ENCODE measurements around the gene PDAP1.
"Not testable (repeated sequence)": the region's sequence is repeated elsewhere in the genome, so short reads cannot be mapped to it uniquely, and the experiment has no call there.

PDAP1 gene

GRCh38 chr7:99418260-99418659, 9.9 kb upstream of the PDAP1 start:
- no peak for DNase-seq (ENCODE audit: low read depth, low spot score)
- H3K27ac ChIP-seq: no peak overlapping the region
- TF ChIP-seq EZH2 (IDR thresholded peaks at IDR 0.05) (no peak), FOXP2 (optimal IDR thresholded peaks at IDR 0.05; ENCODE audit: control extremely low read depth, extremely low read length, insufficient read depth) (no peak), POLR2AphosphoS5 (IDR thresholded peaks at IDR 0.05; ENCODE audit: borderline replicate concordance, low read depth, low read length) (no peak)
- no peak overlapping the region for H3K4me3 ChIP-seq
- peaks cover 64% of the 10 kb centered on the region for H3K36me3 ChIP-seq (ENCODE audit: insufficient read depth, low read length)
- H3K9me3 ChIP-seq (ENCODE audit: low read depth, low read length): no peaks in the 10 kb centered on the region
- no peak overlapping the region for H3K9ac ChIP-seq (ENCODE audit: insufficient read length)

DNA sequence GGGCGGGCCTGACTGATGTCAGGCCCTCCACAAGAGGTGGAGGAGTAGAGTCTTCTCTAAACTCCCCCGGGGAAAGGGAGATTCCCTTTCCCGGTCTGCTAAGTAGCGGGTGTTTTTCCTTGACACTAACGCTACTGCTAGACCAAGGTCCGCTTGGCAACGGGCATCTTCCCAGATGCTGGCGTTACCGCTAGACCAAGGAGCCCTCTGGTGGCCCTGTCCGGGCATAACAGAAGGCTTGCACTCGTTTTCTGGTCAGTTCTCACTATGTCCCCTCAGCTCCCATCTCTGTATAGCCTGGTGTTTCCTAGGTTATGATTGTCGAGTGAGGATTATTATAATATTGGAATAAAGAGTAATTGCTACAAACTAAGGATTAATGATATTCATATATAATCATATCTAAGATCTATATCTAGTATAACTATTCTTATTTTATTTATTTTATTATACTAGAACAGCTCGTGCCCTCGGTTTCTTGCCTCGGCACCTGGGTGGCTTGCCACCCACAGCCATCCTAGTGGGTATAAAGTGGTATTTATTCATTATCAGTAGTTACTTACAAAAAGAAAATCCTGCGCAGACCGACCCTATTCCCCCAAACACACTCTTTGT, 7.2 kb upstream of the PDAP1 start:
- DNase-seq (ENCODE audit: low read depth, low spot score); H3K4me3 ChIP-seq; H3K9me3 ChIP-seq (ENCODE audit: low read depth, low read length); H3K9ac ChIP-seq (ENCODE audit: insufficient read length); H3K27ac ChIP-seq: not testable (repeated sequence)
- H3K36me3 ChIP-seq (ENCODE audit: insufficient read depth, low read length): peaks cover 84% of the 10 kb centered on the region

DNA sequence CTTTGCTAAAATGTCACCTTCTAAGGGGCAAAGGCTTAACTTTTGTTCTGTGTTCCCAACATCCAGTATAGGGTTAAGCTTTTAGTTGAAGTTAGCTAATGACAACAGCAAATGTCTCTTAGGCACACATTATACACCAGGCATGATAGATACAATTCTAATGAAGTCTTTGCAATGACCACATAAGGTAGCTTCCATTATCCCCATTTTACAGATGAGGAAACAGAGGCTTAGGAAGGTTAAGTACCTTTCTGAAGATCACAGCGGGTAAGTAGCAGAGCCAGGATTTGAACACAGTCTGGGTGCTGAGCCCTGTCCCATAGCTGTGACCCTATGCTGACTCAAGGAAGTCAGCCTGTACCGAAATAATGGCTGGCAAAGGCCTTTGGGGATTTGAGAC, 2.2 kb upstream of the PDAP1 start:
- TF ChIP-seq EZH2 (IDR thresholded peaks at IDR 0.05) (no peak), FOXP2 (optimal IDR thresholded peaks at IDR 0.05; ENCODE audit: control extremely low read depth, extremely low read length, insufficient read depth) (no peak), POLR2AphosphoS5 (IDR thresholded peaks at IDR 0.05; ENCODE audit: borderline replicate concordance, low read depth, low read length) (no peak)
- no peak overlapping the region for H3K9ac ChIP-seq (ENCODE audit: insufficient read length)
- DNase-seq (ENCODE audit: low read depth, low spot score): no peak
- no peak overlapping the region for H3K27ac ChIP-seq
- peak overlapping the region; percentile 96 for H3K4me3 ChIP-seq
- H3K36me3 ChIP-seq (ENCODE audit: insufficient read depth, low read length): peaks cover 47% of the 10 kb centered on the region
- H3K9me3 ChIP-seq (ENCODE audit: low read depth, low read length): no peaks in the 10 kb centered on the region

GRCh38 chr7:99409806-99410205, 1.4 kb upstream of the PDAP1 start:
- H3K27ac ChIP-seq: no peak overlapping the region

DNA sequence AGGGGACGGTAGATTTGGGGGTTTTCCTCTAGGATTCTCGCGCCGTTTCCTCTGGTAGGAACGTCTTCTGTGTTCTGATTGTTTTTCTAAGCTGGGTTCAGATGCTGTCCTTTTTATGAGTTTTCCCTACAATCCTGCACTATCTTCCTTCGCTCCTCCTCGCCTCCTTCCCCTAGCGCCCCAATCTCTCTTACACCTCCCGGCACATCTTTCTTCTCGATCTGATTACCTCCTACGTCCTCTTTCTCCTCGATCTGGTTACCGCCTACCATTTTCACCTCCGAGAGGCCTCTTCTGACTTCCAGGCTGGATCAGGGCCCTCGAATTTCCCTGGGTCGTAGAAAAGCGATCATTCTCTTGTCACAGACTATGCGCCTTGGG, 785 bp upstream of the PDAP1 start:
- Histone ChIP-seq H3K36me3 (ENCODE audit: insufficient read depth, low read length) (peaks cover 44% of the 10 kb centered on the region), H3K4me3 (peak overlapping the region; percentile 96), H3K27ac (peak overlapping the region; percentile 99), H3K9me3 (ENCODE audit: low read depth, low read length) (no peaks in the 10 kb centered on the region), H3K9ac (ENCODE audit: insufficient read length) (peak overlapping the region; percentile 100)
- no peak for DNase-seq (ENCODE audit: low read depth, low spot score)
- TF ChIP-seq POLR2AphosphoS5 (IDR thresholded peaks at IDR 0.05; ENCODE audit: borderline replicate concordance, low read depth, low read length) (no peak), FOXP2 (optimal IDR thresholded peaks at IDR 0.05; ENCODE audit: control extremely low read depth, extremely low read length, insufficient read depth) (no peak), EZH2 (IDR thresholded peaks at IDR 0.05) (no peak)

More at GRCh38 chr7:99409806-99410205, 1.4 kb upstream of the PDAP1 start:
- TF ChIP-seq POLR2AphosphoS5 (IDR thresholded peaks at IDR 0.05; ENCODE audit: borderline replicate concordance, low read depth, low read length) (no peak), FOXP2 (optimal IDR thresholded peaks at IDR 0.05; ENCODE audit: control extremely low read depth, extremely low read length, insufficient read depth) (no peak), EZH2 (IDR thresholded peaks at IDR 0.05) (no peak)
- H3K4me3 ChIP-seq: peak overlapping the region; percentile 96
- H3K36me3 ChIP-seq (ENCODE audit: insufficient read depth, low read length): peaks cover 42% of the 10 kb centered on the region
- peak overlapping the region; percentile 100 for H3K9ac ChIP-seq (ENCODE audit: insufficient read length)
- H3K9me3 ChIP-seq (ENCODE audit: low read depth, low read length): no peaks in the 10 kb centered on the region
- no peak for DNase-seq (ENCODE audit: low read depth, low spot score)

GRCh38 chr7:99407872-99408378, 472 bp downstream of the PDAP1 start:
- no peak for DNase-seq (ENCODE audit: low read depth, low spot score)
- Histone ChIP-seq H3K27ac (peak overlapping the region; percentile 99), H3K36me3 (ENCODE audit: insufficient read depth, low read length) (peaks cover 48% of the 10 kb centered on the region), H3K9ac (ENCODE audit: insufficient read length) (peak overlapping the region; percentile 100), H3K9me3 (ENCODE audit: low read depth, low read length) (no peaks in the 10 kb centered on the region), H3K4me3 (peak overlapping the region; percentile 96)
- TF ChIP-seq FOXP2 (optimal IDR thresholded peaks at IDR 0.05; ENCODE audit: control extremely low read depth, extremely low read length, insufficient read depth): no peak
- no peak for TF ChIP-seq EZH2 (IDR thresholded peaks at IDR 0.05)
- no peak for TF ChIP-seq POLR2AphosphoS5 (IDR thresholded peaks at IDR 0.05; ENCODE audit: borderline replicate concordance, low read depth, low read length)

GRCh38 chr7:99406557-99406956, 1.8 kb downstream of the PDAP1 start:
- Histone ChIP-seq H3K4me3 (peak overlapping the region; percentile 96), H3K36me3 (ENCODE audit: insufficient read depth, low read length) (peaks cover 47% of the 10 kb centered on the region), H3K9me3 (ENCODE audit: low read depth, low read length) (no peaks in the 10 kb centered on the region), H3K9ac (ENCODE audit: insufficient read length) (peak overlapping the region; percentile 100), H3K27ac (peak overlapping the region; percentile 99)
- no peak for DNase-seq (ENCODE audit: low read depth, low spot score)
- TF ChIP-seq EZH2 (IDR thresholded peaks at IDR 0.05) (no peak), POLR2AphosphoS5 (IDR thresholded peaks at IDR 0.05; ENCODE audit: borderline replicate concordance, low read depth, low read length) (no peak), FOXP2 (optimal IDR thresholded peaks at IDR 0.05; ENCODE audit: control extremely low read depth, extremely low read length, insufficient read depth) (no peak)

DNA sequence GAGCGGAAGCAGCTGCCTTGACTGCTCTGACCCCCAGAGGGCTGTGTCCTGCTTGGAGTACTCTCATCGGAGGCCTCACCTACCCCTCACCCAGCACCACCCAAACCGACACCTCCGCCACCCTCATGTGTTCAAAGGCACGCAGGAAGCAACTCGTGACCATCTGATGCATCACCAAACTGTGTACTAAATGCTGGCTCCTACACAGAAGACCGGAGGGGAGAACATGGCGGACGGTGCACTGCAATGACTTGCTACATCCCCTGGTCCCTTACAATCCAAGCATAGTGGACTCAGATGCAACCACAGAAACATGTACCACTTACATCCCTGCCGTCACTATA, 3.4 kb downstream of the PDAP1 start:
- no peaks in the 10 kb centered on the region for H3K9me3 ChIP-seq (ENCODE audit: low read depth, low read length)
- H3K36me3 ChIP-seq (ENCODE audit: insufficient read depth, low read length): peaks cover 48% of the 10 kb centered on the region
- no peak overlapping the region for H3K27ac ChIP-seq
- H3K4me3 ChIP-seq: no peak overlapping the region
- no peak overlapping the region for H3K9ac ChIP-seq (ENCODE audit: insufficient read length)
- TF ChIP-seq EZH2 (IDR thresholded peaks at IDR 0.05) (no peak), POLR2AphosphoS5 (IDR thresholded peaks at IDR 0.05; ENCODE audit: borderline replicate concordance, low read depth, low read length) (no peak), FOXP2 (optimal IDR thresholded peaks at IDR 0.05; ENCODE audit: control extremely low read depth, extremely low read length, insufficient read depth) (no peak)
- DNase-seq (ENCODE audit: low read depth, low spot score): no peak
